Thymus (tissue), 11 donors: ENCODE results near the gene CLCA4. TPM values are rescaled to one million over a fixed set of nuclear protein-coding genes. Genes with fewer than 3 reads are reported as not detected.
A peak's percentile ranks its signal among the peaks of the same experiment; 100 is the strongest.

Experiments used
- DNase-seq, 9 donors: peaks; one replicate each; pipeline ENCODE4 v3.0.0-alpha.2; 2013; ENCODE audit warnings: low spot score in 9 of 9, low read depth in 6 of 9, missing footprints in 1 of 9
- H3K27ac ChIP-seq, 2 donors: one replicate each; pipeline ENCODE4 v1.5.1; 2013; ENCODE audit warnings: control low read depth in 1 of 2, low read depth in 1 of 2, low read length in 1 of 2, mild to moderate bottlenecking in 1 of 2, moderate library complexity in 1 of 2
- H3K27me3 ChIP-seq, 2 donors: one replicate each; pipeline ENCODE4 v1.5.1; 2013; ENCODE audit warnings: low read length in 1 of 2; ENCODE audit not compliant: control insufficient read depth in 2 of 2, insufficient read depth in 1 of 2
- H3K36me3 ChIP-seq, 2 donors: one replicate each; pipeline ENCODE4 v1.5.1; 2013; ENCODE audit warnings: low read length in 1 of 2, mild to moderate bottlenecking in 1 of 2, moderate library complexity in 1 of 2; ENCODE audit not compliant: control insufficient read depth in 2 of 2, insufficient read depth in 2 of 2
- H3K4me1 ChIP-seq, 2 donors: one replicate each; pipeline ENCODE4 v1.5.1; 2013; ENCODE audit warnings: low read length in 2 of 2; ENCODE audit not compliant: control insufficient read depth in 2 of 2, insufficient read depth in 2 of 2
- H3K4me3 ChIP-seq, 2 donors: one replicate each; pipeline ENCODE4 v1.5.1; 2013; ENCODE audit warnings: low read length in 2 of 2, control low read depth in 1 of 2, mild to moderate bottlenecking in 1 of 2
- H3K9me3 ChIP-seq, 2 donors: one replicate each; pipeline ENCODE4 v1.5.1; 2013; ENCODE audit warnings: low read length in 1 of 2, mild to moderate bottlenecking in 1 of 2; ENCODE audit not compliant: control insufficient read depth in 2 of 2, insufficient read depth in 1 of 2
- WGBS: extraction: QIAGEN DNeasy Blood & Tissue Kit; methylation state at CpG from one replicate; pipeline ENCODE4 v1.1.7; 2013; 5-methylcytosine and 5-hydroxymethylcytosine counted together
- polyA plus RNA-seq: library from polyadenylated mRNA; stranded (reverse); fragments of 200-250 nt; gene quantifications from one replicate; pipeline ENCODE4 v1.2.3, GENCODE V29; 2013
- total RNA-seq: library from RNA; stranded (reverse); fragments of 120-200 nt; gene quantifications from one replicate; pipeline ENCODE4 v1.2.4, GENCODE V29; 2013
- donor health status: healthy.

The CLCA4 gene
- total and polyA plus RNA-seq, 2 donors = 0.05 to 0.59 TPM

DNA sequence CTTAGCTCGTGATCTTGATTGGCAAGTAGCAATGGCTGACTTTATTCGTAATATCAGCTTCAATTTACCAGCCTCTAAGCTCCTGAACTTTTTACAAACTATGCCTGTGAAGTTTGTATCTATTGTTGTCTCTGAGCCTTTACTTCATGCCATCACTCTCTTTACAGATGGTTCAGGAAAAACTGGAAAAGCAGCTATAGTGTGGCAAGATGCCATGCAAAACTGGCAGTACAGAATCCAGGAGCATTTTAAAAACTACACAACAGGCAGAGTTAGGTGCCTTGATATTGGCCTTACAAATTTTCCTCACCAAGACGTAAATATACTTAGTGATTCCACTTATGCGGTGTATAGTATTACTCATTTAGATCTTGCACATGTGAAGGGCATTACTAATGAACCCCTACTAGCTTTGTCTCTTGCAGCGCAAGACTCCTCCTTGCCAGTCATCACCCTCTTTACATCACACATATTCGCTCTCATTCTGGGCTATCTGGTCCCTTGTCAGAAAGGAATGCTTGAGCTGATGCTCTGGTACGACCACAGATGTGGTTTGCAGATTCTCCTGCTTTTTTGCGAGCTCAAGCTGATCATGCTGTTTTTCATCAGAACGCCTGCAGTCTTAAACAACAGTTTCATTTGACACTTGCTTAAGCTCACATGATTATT, 41.8 kb upstream of the CLCA4 start:
- no peak overlapping the region for H3K27ac ChIP-seq
- H3K36me3 ChIP-seq = no peaks in the 10 kb centered on the region
- H3K27me3 ChIP-seq = no peaks in the 10 kb centered on the region
- H3K4me1 ChIP-seq = peaks cover 7 to 15% of the 10 kb centered on the region in 2 donors
- no peak for DNase-seq
- H3K9me3 ChIP-seq = no peaks in the 10 kb centered on the region
- no peak overlapping the region for H3K4me3 ChIP-seq
- WGBS = 96% methylated on average over 9 of the region's 9 CpGs

DNA sequence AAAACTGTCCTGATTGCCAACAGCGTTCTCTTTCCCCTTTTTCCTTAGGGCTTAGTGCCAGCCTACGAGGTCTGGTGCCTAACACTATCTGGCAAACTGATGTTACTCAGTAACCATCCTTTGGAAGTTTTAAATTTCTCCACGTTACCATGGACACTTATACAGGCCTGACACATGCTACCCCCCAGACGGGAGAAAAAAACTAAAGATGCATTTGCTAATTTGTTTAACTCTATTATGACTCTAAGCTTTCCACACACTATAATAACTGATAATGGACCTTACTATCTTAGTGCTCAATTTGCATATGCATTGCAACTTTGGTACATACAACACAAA, 41.3 kb upstream of the CLCA4 start:
- no peak for DNase-seq
- H3K36me3 ChIP-seq = no peaks in the 10 kb centered on the region
- H3K4me3 ChIP-seq = no peak overlapping the region
- no peaks in the 10 kb centered on the region for H3K9me3 ChIP-seq
- peaks cover 7 to 15% of the 10 kb centered on the region in 2 donors for H3K4me1 ChIP-seq
- WGBS = 96% methylated on average over 4 of the region's 4 CpGs
- no peak overlapping the region for H3K27ac ChIP-seq
- H3K27me3 ChIP-seq = no peaks in the 10 kb centered on the region

DNA sequence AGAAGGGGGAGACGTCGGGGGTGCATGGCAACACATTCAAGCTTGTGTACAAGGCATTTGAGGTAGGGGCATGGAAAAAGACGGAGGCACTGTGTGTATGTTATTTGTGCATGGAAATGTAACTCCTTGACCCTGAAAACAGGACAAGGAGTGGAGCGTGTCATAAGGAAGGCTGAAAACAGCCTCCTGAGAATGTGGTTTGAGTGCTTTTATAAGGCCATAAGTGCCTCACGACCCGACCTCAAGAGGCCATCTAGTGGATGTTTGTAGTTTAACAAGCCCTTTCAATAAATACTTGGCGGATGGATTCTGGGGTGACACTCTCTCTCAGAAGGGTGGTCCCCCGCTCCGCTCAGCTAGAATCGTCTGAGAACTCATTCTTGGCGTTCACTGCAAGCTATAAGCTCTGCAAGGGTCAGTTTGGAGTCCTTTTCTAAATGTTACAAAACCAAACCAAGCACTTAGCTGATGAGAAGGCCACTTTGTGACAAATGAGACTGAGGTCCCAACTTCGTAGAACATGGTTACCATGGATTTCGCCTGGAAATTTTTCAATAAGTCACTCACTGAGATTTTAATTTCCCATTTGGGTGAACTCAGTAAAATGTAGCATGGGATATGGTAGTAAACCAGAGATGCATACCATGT, 38.8 kb upstream of the CLCA4 start:
- no peak overlapping the region for H3K4me3 ChIP-seq
- no peak overlapping the region for H3K27ac ChIP-seq
- 62% methylated on average over 13 of the region's 13 CpGs for WGBS
- H3K27me3 ChIP-seq = no peaks in the 10 kb centered on the region
- no peaks in the 10 kb centered on the region for H3K36me3 ChIP-seq
- peaks cover 0 to 11% of the 10 kb centered on the region in 2 donors for H3K4me1 ChIP-seq
- no peaks in the 10 kb centered on the region for H3K9me3 ChIP-seq
- peak in 1 of 9 donors; percentile 41 for DNase-seq

DNA sequence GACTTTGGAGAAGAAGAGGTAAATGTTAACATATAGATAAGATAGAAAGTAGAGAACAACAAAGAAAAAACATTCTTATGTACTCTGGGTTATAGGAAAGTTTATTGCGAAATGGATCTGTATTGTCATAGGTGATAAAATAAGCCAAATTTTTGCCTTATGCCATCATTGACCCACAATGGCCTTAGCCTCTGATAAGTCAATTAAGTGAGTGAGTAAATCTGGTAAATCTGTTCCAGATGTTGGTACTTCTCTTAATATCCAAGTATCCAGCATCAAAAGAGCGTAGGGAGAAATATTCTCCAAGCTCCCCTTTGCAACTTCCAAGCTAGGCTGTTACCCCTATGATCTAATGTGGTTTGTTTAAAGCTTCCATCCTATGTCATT, 38.3 kb upstream of the CLCA4 start:
- WGBS = 96% methylated on average over 2 of the region's 2 CpGs
- Histone ChIP-seq H3K27ac (no peak overlapping the region), H3K27me3 (no peaks in the 10 kb centered on the region), H3K4me1 (peaks cover 0 to 7% of the 10 kb centered on the region in 2 donors), H3K36me3 (no peaks in the 10 kb centered on the region), H3K9me3 (no peaks in the 10 kb centered on the region), H3K4me3 (no peak overlapping the region)
- no peak for DNase-seq

DNA sequence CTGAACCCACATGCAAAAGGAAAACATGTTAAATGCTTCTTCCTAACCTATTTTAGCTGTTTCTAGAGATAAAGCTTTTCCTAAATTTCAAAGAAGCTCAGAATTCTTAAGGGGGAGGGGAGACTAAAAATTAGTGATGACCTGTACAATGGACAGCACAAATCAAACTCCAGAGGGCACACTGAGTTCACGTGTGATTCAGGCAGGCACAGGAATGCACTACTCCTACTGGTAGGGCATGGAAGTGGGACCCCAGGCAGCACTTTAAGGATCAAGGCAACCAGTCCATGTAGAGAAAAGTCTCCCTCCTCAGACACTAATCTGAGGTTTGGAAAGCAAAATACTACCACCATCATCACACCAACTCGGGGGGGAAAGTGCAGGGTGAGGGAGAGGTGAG, 31.3 kb upstream of the CLCA4 start:
- no peak for DNase-seq
- no peak overlapping the region for H3K27ac ChIP-seq

DNA sequence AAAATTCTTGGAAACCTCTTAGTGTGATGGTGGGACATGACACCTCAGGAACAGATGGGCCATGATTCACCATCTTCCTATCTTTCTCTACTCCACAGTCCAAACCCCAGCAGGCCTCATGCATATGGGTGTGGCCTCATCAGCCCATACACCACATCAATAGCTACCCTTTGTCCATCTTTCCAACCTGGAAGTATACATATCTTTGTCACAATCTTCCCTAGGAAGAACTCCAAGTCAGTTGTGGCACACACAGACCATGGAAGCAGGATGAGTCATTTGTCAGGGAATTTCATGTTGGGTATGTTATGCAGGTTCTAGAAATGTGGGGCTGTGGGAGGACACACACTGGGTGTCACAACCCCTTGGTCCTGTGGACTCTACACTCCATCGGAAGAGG, 30.5 kb upstream of the CLCA4 start:
- no peak for DNase-seq
- H3K27me3 ChIP-seq = no peaks in the 10 kb centered on the region
- H3K4me3 ChIP-seq = no peak overlapping the region
- H3K36me3 ChIP-seq = no peaks in the 10 kb centered on the region
- H3K27ac ChIP-seq = no peak overlapping the region
- no peaks in the 10 kb centered on the region for H3K4me1 ChIP-seq
- H3K9me3 ChIP-seq = no peaks in the 10 kb centered on the region
- 95% methylated on average over 1 of the region's 1 CpG for WGBS

More for the DNA sequence above, 31.3 kb upstream of the CLCA4 start:
- Histone ChIP-seq H3K4me1 (no peaks in the 10 kb centered on the region), H3K36me3 (no peaks in the 10 kb centered on the region), H3K4me3 (no peak overlapping the region), H3K9me3 (no peaks in the 10 kb centered on the region), H3K27me3 (no peaks in the 10 kb centered on the region)
- 90% methylated on average over 2 of the region's 2 CpGs for WGBS

DNA sequence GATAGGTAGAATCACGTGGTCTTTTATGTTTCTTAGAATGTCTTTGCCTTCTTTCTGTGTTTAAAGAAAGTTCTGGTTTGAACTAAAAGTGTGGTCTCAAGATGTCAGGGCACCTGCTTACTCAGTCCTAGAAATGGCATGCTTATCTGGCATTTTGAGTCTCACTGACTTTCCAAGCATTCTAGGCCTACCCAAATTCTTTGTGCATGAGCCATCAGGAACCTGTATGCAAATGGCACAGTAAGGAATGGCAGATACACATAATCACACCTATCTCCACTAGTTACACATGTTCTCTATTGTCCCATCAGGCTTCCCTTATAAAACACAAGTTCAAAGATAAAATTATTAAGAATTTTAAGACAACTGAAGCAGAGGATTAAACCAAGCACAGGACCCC, 29.5 kb upstream of the CLCA4 start:
- no peak overlapping the region for H3K27ac ChIP-seq
- 79% methylated on average over 1 of the region's 1 CpG for WGBS

DNA sequence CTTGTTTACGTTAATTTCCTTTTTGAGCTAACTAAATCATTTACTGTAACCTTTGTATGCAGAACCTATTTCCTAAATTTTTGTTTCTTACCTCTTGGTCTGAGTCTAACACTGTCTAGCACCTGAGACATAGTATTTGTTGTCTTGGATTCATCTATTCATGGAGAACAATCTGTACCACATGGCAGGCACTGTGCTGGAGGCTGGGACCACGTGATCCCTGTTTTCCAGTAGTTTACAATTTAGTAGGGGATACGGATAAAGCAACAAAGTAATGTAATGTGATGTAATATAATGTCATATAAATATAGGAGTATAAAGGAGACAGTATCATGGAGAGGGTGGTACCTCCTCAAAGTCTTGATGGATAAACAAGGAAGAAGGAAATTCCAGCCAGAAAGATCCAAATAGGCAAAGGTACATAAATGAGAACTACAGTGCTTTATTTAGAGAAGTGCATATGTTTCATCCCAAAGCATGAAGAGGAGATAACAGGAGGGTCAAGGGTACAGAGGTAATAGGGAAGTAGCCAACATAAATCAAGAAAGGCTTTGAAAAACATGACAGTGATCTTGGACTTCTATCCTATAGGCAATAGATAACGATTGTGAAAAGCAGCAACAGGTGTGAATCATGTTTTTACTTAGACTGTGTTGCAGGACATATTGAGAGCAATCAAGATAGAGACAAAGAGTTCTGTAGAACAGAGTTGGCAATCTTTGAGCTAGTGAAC, 25.9 kb upstream of the CLCA4 start:
- Histone ChIP-seq H3K27ac (no peak overlapping the region), H3K36me3 (no peaks in the 10 kb centered on the region), H3K27me3 (no peaks in the 10 kb centered on the region), H3K4me3 (no peak overlapping the region), H3K4me1 (no peaks in the 10 kb centered on the region), H3K9me3 (peaks cover 0 to 6% of the 10 kb centered on the region in 2 donors)
- no peak for DNase-seq
- WGBS = 94% methylated on average over 4 of the region's 4 CpGs

More for the DNA sequence above, 29.5 kb upstream of the CLCA4 start:
- no peaks in the 10 kb centered on the region for H3K9me3 ChIP-seq
- no peaks in the 10 kb centered on the region for H3K4me1 ChIP-seq
- H3K27me3 ChIP-seq = no peaks in the 10 kb centered on the region
- H3K36me3 ChIP-seq = no peaks in the 10 kb centered on the region
- no peak for DNase-seq
- H3K4me3 ChIP-seq = no peak overlapping the region

DNA sequence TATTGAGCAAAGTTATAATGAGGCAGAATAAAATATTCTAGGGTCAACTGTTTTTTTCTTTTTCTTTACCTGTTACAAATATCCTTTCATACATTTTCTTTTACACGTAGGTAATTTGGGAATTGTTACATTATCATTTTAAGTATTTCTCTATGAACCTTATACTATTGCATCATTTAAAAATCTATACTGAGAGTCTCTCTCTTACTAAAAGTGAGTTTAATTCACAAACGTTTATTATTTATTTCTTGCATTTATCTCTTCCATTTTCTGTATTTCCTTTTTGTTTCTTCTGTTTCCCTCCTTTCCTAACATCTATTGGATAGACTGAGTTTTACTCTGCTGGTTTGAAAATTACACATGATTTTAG, 25.4 kb upstream of the CLCA4 start:
- peaks cover 0 to 6% of the 10 kb centered on the region in 2 donors for H3K9me3 ChIP-seq
- H3K27ac ChIP-seq = no peak overlapping the region
- no peaks in the 10 kb centered on the region for H3K27me3 ChIP-seq
- no peak for DNase-seq
- 91% methylated on average over 2 of the region's 2 CpGs for WGBS
- no peak overlapping the region for H3K4me3 ChIP-seq
- no peaks in the 10 kb centered on the region for H3K36me3 ChIP-seq
- H3K4me1 ChIP-seq = no peaks in the 10 kb centered on the region
